ENCODE measurements around the gene PDS5A. TPM values are rescaled to one million over a fixed set of nuclear protein-coding genes. Genes with fewer than 3 reads are reported as not detected.
"Not testable (repeated sequence)": the region's sequence is repeated elsewhere in the genome, so short reads cannot be mapped to it uniquely, and the experiment has no call there.

Gene PDS5A
- total RNA-seq, 1 experiment from 2014 or later, result 89.8 TPM

- Histone ChIP-seq H3K27me3 (no peaks in the 10 kb centered on the region), H3K36me3 (0 out of 2 replicates have a peak, but pooled peaks cover 2% of the 10 kb centered on the region), H3K9me3 (replicated peaks) (no peaks in the 10 kb centered on the region), H3K27ac (no peak overlapping the region), H3K4me1 (no peaks in the 10 kb centered on the region), H3K4me3 (no peak overlapping the region)
- DNase-seq, result no peak
Measured at GRCh38 chr4:39941682-39942217, 36.0 kb downstream of the PDS5A start.

- no peak for DNase-seq
- Histone ChIP-seq H3K4me3 (no peak overlapping the region), H3K9me3 (replicated peaks) (no peaks in the 10 kb centered on the region), H3K36me3 (no peaks in the 10 kb centered on the region), H3K27me3 (no peaks in the 10 kb centered on the region), H3K4me1 (peaks cover 18% of the 10 kb centered on the region), H3K27ac (no peak overlapping the region)
Measured at GRCh38 chr4:39937683-39938268, 39.9 kb downstream of the PDS5A start.

- Histone ChIP-seq H3K27ac (no peak overlapping the region), H3K27me3 (no peaks in the 10 kb centered on the region), H3K36me3 (peaks cover 4% of the 10 kb centered on the region; the same call in 1 of the 2 replicates), H3K9me3 (replicated peaks) (no peaks in the 10 kb centered on the region), H3K4me1 (peaks cover 18% of the 10 kb centered on the region), H3K4me3 (no peak overlapping the region)
- no peak for DNase-seq
Measured at GRCh38 chr4:39936565-39937418, 40.9 kb downstream of the PDS5A start.

GRCh38 chr4:39933671-39934590 lies 43.8 kb downstream of the PDS5A start:
- H3K9me3 ChIP-seq (replicated peaks), result no peaks in the 10 kb centered on the region
- H3K4me3 ChIP-seq, result no peak overlapping the region
- H3K36me3 ChIP-seq, result peaks cover 4% of the 10 kb centered on the region; the same call in 1 of the 2 replicates
- DNase-seq, result peak in 1 of 2 experiments; percentile 14
- H3K27me3 ChIP-seq, result no peaks in the 10 kb centered on the region
- no peak overlapping the region for H3K27ac ChIP-seq
- peaks cover 18% of the 10 kb centered on the region for H3K4me1 ChIP-seq

- DNase-seq, result no peak
- Histone ChIP-seq H3K36me3 (peaks cover 4% of the 10 kb centered on the region; the same call in 1 of the 2 replicates), H3K4me1 (peaks cover 18% of the 10 kb centered on the region), H3K9me3 (replicated peaks) (no peaks in the 10 kb centered on the region), H3K27me3 (no peaks in the 10 kb centered on the region), H3K27ac (no peak overlapping the region), H3K4me3 (no peak overlapping the region)
Measured at GRCh38 chr4:39932776-39933402, 44.8 kb downstream of the PDS5A start.

GRCh38 chr4:39931441-39931901 lies 46.2 kb downstream of the PDS5A start:
- Histone ChIP-seq H3K36me3 (peaks cover 10% of the 10 kb centered on the region), H3K27me3 (no peaks in the 10 kb centered on the region), H3K4me1 (peaks cover 18% of the 10 kb centered on the region), H3K4me3 (no peak overlapping the region), H3K27ac (no peak overlapping the region), H3K9me3 (replicated peaks) (no peaks in the 10 kb centered on the region)
- no peak for DNase-seq

GRCh38 chr4:39928538-39928937 lies 49.2 kb downstream of the PDS5A start:
- DNase-seq, result no peak
- no peaks in the 10 kb centered on the region for H3K27me3 ChIP-seq
- peaks cover 27% of the 10 kb centered on the region for H3K36me3 ChIP-seq
- H3K9me3 ChIP-seq (replicated peaks), result no peaks in the 10 kb centered on the region
- no peak overlapping the region for H3K27ac ChIP-seq
- H3K4me1 ChIP-seq, result peaks cover 5% of the 10 kb centered on the region; the same call in 1 of the 2 replicates
- no peak overlapping the region for H3K4me3 ChIP-seq

GRCh38 chr4:39924014-39924413 lies 53.7 kb downstream of the PDS5A start:
- DNase-seq, result no peak
- peaks cover 42% of the 10 kb centered on the region for H3K36me3 ChIP-seq
- no peaks in the 10 kb centered on the region for H3K4me1 ChIP-seq
- no peak overlapping the region for H3K27ac ChIP-seq
- no peaks in the 10 kb centered on the region for H3K27me3 ChIP-seq
- H3K4me3 ChIP-seq, result no peak overlapping the region
- H3K9me3 ChIP-seq (replicated peaks), result no peaks in the 10 kb centered on the region

- Histone ChIP-seq H3K36me3 (peaks cover 44% of the 10 kb centered on the region), H3K27me3 (no peaks in the 10 kb centered on the region)
Measured at GRCh38 chr4:39922399-39922798, 55.3 kb downstream of the PDS5A start.

GRCh38 chr4:39913471-39913870 lies 64.2 kb downstream of the PDS5A start:
- H3K4me3 ChIP-seq, result no peak overlapping the region
- DNase-seq, result no peak
- no peaks in the 10 kb centered on the region for H3K27me3 ChIP-seq
- no peaks in the 10 kb centered on the region for H3K9me3 ChIP-seq (replicated peaks)
- H3K4me1 ChIP-seq, result no peaks in the 10 kb centered on the region
- no peak overlapping the region for H3K27ac ChIP-seq
- H3K36me3 ChIP-seq, result peaks cover 57% of the 10 kb centered on the region

More at GRCh38 chr4:39922399-39922798, 55.3 kb downstream of the PDS5A start:
- no peak overlapping the region for H3K4me3 ChIP-seq
- no peak overlapping the region for H3K27ac ChIP-seq
- H3K4me1 ChIP-seq, result no peaks in the 10 kb centered on the region
- DNase-seq, result no peak
- H3K9me3 ChIP-seq (replicated peaks), result no peaks in the 10 kb centered on the region

GRCh38 chr4:39910064-39910463 lies 67.6 kb downstream of the PDS5A start:
- Histone ChIP-seq H3K4me1 (0 out of 2 replicates have a peak, but pooled peaks cover 4% of the 10 kb centered on the region), H3K9me3 (replicated peaks) (no peaks in the 10 kb centered on the region)
- DNase-seq, result no peak

GRCh38 chr4:39908284-39908683 lies 69.4 kb downstream of the PDS5A start:
- DNase-seq, result peak in 1 of 2 experiments; percentile 22
- H3K9me3 ChIP-seq (replicated peaks), result no peaks in the 10 kb centered on the region
- no peak overlapping the region for H3K4me3 ChIP-seq
- H3K4me1 ChIP-seq, result 0 out of 2 replicates have a peak, but pooled peaks cover 4% of the 10 kb centered on the region
- no peak overlapping the region for H3K27ac ChIP-seq
- no peaks in the 10 kb centered on the region for H3K27me3 ChIP-seq
- H3K36me3 ChIP-seq, result peaks cover 37% of the 10 kb centered on the region

More at GRCh38 chr4:39910064-39910463, 67.6 kb downstream of the PDS5A start:
- no peaks in the 10 kb centered on the region for H3K27me3 ChIP-seq
- H3K36me3 ChIP-seq, result peaks cover 42% of the 10 kb centered on the region
- no peak overlapping the region for H3K27ac ChIP-seq
- no peak overlapping the region for H3K4me3 ChIP-seq

- Histone ChIP-seq H3K36me3 (peaks cover 42% of the 10 kb centered on the region), H3K27ac (no peak overlapping the region), H3K4me3 (no peak overlapping the region), H3K4me1 (0 out of 2 replicates have a peak, but pooled peaks cover 4% of the 10 kb centered on the region), H3K27me3 (no peaks in the 10 kb centered on the region), H3K9me3 (replicated peaks) (no peaks in the 10 kb centered on the region)
- no peak for DNase-seq
Measured at GRCh38 chr4:39905656-39906055, 72.1 kb downstream of the PDS5A start.

GRCh38 chr4:39905019-39905418 lies 72.7 kb downstream of the PDS5A start:
- H3K27ac ChIP-seq; DNase-seq; H3K4me3 ChIP-seq; H3K9me3 ChIP-seq (replicated peaks); H3K27me3 ChIP-seq; H3K4me1 ChIP-seq: not testable (repeated sequence)
- H3K36me3 ChIP-seq, result peaks cover 47% of the 10 kb centered on the region
